Measurements from ENCODE around the gene ALPK3. TPM values are rescaled to one million over a fixed set of nuclear protein-coding genes. Genes with fewer than 3 reads are reported as not detected.

The ALPK3 gene
- polyA plus RNA-seq, 1 donor (not counting 4 experiments of a cell fraction or from before 2014, with no cell fraction given), result 0.07 TPM

DNA sequence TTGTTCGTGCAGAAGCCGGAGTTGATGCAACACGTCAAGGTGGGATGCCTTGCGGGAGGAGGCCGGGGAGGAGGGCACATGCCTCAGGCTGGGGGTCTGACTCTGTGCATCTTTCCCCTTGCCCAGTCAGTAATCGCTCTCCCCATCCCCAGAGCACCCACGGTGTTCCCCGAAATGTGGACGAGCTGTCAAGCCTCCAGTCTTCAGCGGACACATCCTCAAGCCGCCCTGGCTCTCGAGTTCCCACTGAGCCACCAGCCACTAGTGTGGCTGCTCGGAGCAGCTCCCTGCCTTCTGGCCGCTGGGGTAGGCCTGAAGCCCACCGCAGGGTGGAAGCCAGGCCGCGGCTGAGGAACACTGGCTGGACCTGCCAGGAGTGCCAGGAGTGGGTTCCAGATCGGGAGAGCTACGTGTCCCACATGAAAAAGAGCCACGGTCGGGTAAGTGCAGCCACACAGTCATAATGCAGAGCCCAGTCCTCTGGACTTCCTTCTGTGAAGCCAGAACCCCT is 18.7 kb upstream of the ALPK3 start:
- Histone ChIP-seq H3K4me3 (ENCODE audit: control insufficient read depth in 2 of 3, extremely low read depth in 1 of 3, insufficient read depth in 2 of 3, low read depth in 1 of 3, low read length in 3 of 3) (no peak overlapping the region), H3K9ac (ENCODE audit: control insufficient read depth, extremely low read depth, insufficient read depth, low read length) (no peak overlapping the region), H4K20me1 (ENCODE audit: control insufficient read depth, extremely low read depth, insufficient read depth, low read length) (no peaks in the 10 kb centered on the region), H3K9me1 (ENCODE audit: control insufficient read depth, extremely low read depth, insufficient read depth, low read length) (no peaks in the 10 kb centered on the region), H3K36me3 (ENCODE audit: control insufficient read depth in 2 of 2, extremely low read depth in 1 of 2, insufficient read depth in 2 of 2, low read length in 2 of 2) (peaks cover 37 to 41% of the 10 kb centered on the region in 2 experiments), H3K27me3 (ENCODE audit: control insufficient read depth, extremely low read depth, insufficient read depth, low read length) (no peaks in the 10 kb centered on the region), H2AFZ (ENCODE audit: control insufficient read depth, low read length) (no peak overlapping the region), H3K4me1 (ENCODE audit: control insufficient read depth, extremely low read depth, insufficient read depth, low read length) (no peaks in the 10 kb centered on the region), H3K9me3 (ENCODE audit: control insufficient read depth, low read depth, low read length) (no peaks in the 10 kb centered on the region), H3K27ac (ENCODE audit: control insufficient read depth, insufficient read depth, low read length) (no peak overlapping the region), H3K4me2 (ENCODE audit: control insufficient read depth, extremely low read depth, insufficient read depth, low read depth, low read length) (no peak overlapping the region), H3K79me2 (ENCODE audit: control insufficient read depth, insufficient read depth, low read length) (no peaks in the 10 kb centered on the region)
- dilution Hi-C loops (cut with MboI; ENCODE audit: extremely low pct_ligation_motif_present, low sequenced_read_pairs), result no loop called here
- DNase-seq (ENCODE audit: low read depth, low spot score) (no peak), FAIRE-seq (no peak)
- TF ChIP-seq, protein P1, sequence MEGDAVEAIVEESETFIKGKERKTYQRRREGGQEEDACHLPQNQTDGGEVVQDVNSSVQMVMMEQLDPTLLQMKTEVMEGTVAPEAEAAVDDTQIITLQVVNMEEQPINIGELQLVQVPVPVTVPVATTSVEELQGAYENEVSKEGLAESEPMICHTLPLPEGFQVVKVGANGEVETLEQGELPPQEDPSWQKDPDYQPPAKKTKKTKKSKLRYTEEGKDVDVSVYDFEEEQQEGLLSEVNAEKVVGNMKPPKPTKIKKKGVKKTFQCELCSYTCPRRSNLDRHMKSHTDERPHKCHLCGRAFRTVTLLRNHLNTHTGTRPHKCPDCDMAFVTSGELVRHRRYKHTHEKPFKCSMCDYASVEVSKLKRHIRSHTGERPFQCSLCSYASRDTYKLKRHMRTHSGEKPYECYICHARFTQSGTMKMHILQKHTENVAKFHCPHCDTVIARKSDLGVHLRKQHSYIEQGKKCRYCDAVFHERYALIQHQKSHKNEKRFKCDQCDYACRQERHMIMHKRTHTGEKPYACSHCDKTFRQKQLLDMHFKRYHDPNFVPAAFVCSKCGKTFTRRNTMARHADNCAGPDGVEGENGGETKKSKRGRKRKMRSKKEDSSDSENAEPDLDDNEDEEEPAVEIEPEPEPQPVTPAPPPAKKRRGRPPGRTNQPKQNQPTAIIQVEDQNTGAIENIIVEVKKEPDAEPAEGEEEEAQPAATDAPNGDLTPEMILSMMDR (optimal IDR thresholded peaks at IDR 0.05 in 1 of 3, IDR thresholded peaks at IDR 0.05 in 1 of 3, conservative IDR thresholded peaks at IDR 0.05 in 1 of 3; ENCODE audit: extremely low read depth in 1 of 3, insufficient read depth in 2 of 3, low read length in 3 of 3), result no peak
- no peak for TF ChIP-seq EZH2 (IDR thresholded peaks at IDR 0.05; ENCODE audit: low read length)

DNA sequence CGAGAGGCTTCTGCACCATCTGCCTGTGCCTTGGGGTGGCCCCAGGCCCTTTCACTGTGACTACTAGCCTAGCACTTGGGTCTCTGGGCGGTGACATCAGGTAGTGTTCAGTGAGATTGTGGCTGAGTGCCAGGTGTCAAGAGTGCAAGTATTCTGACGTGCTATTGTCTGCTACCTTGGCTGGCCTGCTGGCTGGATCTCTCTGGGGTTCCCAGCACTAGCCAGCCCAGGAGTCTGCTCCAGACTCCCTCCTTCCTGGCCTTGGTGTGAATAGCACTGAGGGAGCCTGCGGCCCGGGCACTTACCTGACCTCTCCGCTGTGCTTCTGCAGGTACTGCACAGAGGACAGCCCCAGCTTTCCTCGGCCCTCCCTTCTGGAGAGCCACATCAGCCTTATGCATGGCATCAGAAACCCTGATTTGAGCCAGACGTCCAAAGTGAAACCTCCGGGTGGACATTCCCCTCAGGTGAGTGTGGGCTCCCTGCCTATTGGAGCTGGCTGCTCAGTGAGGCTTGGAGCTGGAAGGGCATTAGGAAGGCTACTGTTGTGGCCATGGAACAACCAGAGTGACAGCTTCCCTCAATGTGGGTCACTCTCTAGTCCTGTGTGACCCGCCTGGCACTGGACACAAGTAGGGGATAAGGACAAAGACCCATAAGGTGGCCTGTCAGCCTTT is 17.5 kb upstream of the ALPK3 start:
- H2AFZ ChIP-seq (ENCODE audit: control insufficient read depth, low read length), result no peak overlapping the region
- no peak overlapping the region for H3K4me2 ChIP-seq (ENCODE audit: control insufficient read depth, extremely low read depth, insufficient read depth, low read depth, low read length)
- FAIRE-seq (no peak), DNase-seq (ENCODE audit: low read depth, low spot score) (no peak)
- no peaks in the 10 kb centered on the region for H4K20me1 ChIP-seq (ENCODE audit: control insufficient read depth, extremely low read depth, insufficient read depth, low read length)
- H3K4me3 ChIP-seq (ENCODE audit: control insufficient read depth in 2 of 3, extremely low read depth in 1 of 3, insufficient read depth in 2 of 3, low read depth in 1 of 3, low read length in 3 of 3), result no peak overlapping the region
- no peak overlapping the region for H3K9ac ChIP-seq (ENCODE audit: control insufficient read depth, extremely low read depth, insufficient read depth, low read length)
- no peaks in the 10 kb centered on the region for H3K4me1 ChIP-seq (ENCODE audit: control insufficient read depth, extremely low read depth, insufficient read depth, low read length)
- dilution Hi-C loops (cut with MboI; ENCODE audit: extremely low pct_ligation_motif_present, low sequenced_read_pairs), result no loop called here
- no peaks in the 10 kb centered on the region for H3K27me3 ChIP-seq (ENCODE audit: control insufficient read depth, extremely low read depth, insufficient read depth, low read length)
- TF ChIP-seq, protein P1 (optimal IDR thresholded peaks at IDR 0.05 in 1 of 3, IDR thresholded peaks at IDR 0.05 in 1 of 3, conservative IDR thresholded peaks at IDR 0.05 in 1 of 3; ENCODE audit: extremely low read depth in 1 of 3, insufficient read depth in 2 of 3, low read length in 3 of 3), result no peak
- H3K27ac ChIP-seq (ENCODE audit: control insufficient read depth, insufficient read depth, low read length), result no peak overlapping the region
- no peaks in the 10 kb centered on the region for H3K9me3 ChIP-seq (ENCODE audit: control insufficient read depth, low read depth, low read length)
- H3K79me2 ChIP-seq (ENCODE audit: control insufficient read depth, insufficient read depth, low read length), result no peaks in the 10 kb centered on the region
- H3K9me1 ChIP-seq (ENCODE audit: control insufficient read depth, extremely low read depth, insufficient read depth, low read length), result no peaks in the 10 kb centered on the region
- peaks cover 41 to 42% of the 10 kb centered on the region in 2 experiments for H3K36me3 ChIP-seq (ENCODE audit: control insufficient read depth in 2 of 2, extremely low read depth in 1 of 2, insufficient read depth in 2 of 2, low read length in 2 of 2)
